ENCODE measurements around the gene GIT1. TPM values are rescaled to one million over a fixed set of nuclear protein-coding genes. Genes with fewer than 3 reads are reported as not detected.

GIT1 gene
- total RNA-seq, 4 donors from 2014 or later: 28.7 to 50.4 (median 39.9) TPM

DNA sequence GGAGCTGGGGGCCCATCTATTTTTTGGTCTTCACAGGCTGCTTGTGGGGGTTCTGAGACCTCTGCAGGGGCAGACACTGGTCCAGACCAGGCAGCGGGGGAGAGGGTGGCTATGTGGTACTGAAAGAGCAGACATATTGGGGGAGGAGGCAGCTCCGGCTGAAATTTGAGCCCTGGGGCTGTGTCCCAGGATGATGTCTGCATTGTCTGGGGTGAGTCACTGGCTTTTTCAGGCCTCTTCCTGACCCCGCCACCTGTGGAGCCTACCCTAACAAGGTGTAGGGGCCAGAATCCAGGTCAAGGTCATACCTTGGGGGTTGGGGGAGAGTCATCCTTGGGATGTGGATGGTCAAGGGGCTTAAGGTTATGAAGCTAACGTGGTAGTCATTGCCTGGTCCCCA, 30.8 kb upstream of the GIT1 start:
- no peak overlapping the region for H3K4me3 ChIP-seq
- H3K27ac ChIP-seq (replicated peaks in 1 of 4): peak overlapping the region in 2 of 4 donors; percentile 88 to 90
- H3K9me3 ChIP-seq: no peaks in the 10 kb centered on the region
- WGBS: 89% methylated on average over 1 of the region's 4 CpGs
- intact Hi-C loops (cut with DNase I): loop anchor here (10.0 kb wide), 1 partner anchor 305 kb away; no protein-coding TSS in a partner anchor
- no peaks in the 10 kb centered on the region for H3K36me3 ChIP-seq
- TF ChIP-seq POLR2AphosphoS5 (IDR thresholded peaks at IDR 0.05): no peak
- no peak for TF ChIP-seq EP300 (IDR thresholded peaks at IDR 0.05)
- TF ChIP-seq, protein P1, sequence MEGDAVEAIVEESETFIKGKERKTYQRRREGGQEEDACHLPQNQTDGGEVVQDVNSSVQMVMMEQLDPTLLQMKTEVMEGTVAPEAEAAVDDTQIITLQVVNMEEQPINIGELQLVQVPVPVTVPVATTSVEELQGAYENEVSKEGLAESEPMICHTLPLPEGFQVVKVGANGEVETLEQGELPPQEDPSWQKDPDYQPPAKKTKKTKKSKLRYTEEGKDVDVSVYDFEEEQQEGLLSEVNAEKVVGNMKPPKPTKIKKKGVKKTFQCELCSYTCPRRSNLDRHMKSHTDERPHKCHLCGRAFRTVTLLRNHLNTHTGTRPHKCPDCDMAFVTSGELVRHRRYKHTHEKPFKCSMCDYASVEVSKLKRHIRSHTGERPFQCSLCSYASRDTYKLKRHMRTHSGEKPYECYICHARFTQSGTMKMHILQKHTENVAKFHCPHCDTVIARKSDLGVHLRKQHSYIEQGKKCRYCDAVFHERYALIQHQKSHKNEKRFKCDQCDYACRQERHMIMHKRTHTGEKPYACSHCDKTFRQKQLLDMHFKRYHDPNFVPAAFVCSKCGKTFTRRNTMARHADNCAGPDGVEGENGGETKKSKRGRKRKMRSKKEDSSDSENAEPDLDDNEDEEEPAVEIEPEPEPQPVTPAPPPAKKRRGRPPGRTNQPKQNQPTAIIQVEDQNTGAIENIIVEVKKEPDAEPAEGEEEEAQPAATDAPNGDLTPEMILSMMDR (IDR thresholded peaks at IDR 0.05): no peak
- TF ChIP-seq POLR2A (IDR thresholded peaks at IDR 0.05; ENCODE audit: low read depth): no peak
- no peak for DNase-seq (ENCODE audit: extremely low spot score)
- peaks cover 77 to 83% (median 80%) of the 10 kb centered on the region in 4 donors for H3K4me1 ChIP-seq
- peaks cover 0 to 6% (median 0%) of the 10 kb centered on the region in 4 donors for H3K27me3 ChIP-seq

- Histone ChIP-seq H3K27ac (replicated peaks in 1 of 4) (peak overlapping the region in 3 of 4 donors; percentile 9 to 90 (median 15)), H3K27me3 (peaks cover 0 to 6% (median 0%) of the 10 kb centered on the region in 4 donors), H3K4me1 (peaks cover 84 to 93% (median 90%) of the 10 kb centered on the region in 4 donors), H3K4me3 (no peak overlapping the region), H3K9me3 (no peaks in the 10 kb centered on the region), H3K36me3 (no peaks in the 10 kb centered on the region)
- intact Hi-C loops (cut with DNase I): loop anchor here (5.0 to 10.0 kb wide), 2 partner anchors 37 to 156 kb away; no protein-coding TSS in a partner anchor
- no peak for DNase-seq (ENCODE audit: extremely low spot score)
- TF ChIP-seq EP300 (IDR thresholded peaks at IDR 0.05) (no peak), POLR2AphosphoS5 (IDR thresholded peaks at IDR 0.05) (peak; percentile 11 to 27), POLR2A (IDR thresholded peaks at IDR 0.05; ENCODE audit: low read depth) (no peak)
- TF ChIP-seq, protein P1 (IDR thresholded peaks at IDR 0.05): peak; percentile 22 to 36 (median 28)
Measured at GRCh38 chr17:29619251-29619650, 29.8 kb upstream of the GIT1 start.

DNA sequence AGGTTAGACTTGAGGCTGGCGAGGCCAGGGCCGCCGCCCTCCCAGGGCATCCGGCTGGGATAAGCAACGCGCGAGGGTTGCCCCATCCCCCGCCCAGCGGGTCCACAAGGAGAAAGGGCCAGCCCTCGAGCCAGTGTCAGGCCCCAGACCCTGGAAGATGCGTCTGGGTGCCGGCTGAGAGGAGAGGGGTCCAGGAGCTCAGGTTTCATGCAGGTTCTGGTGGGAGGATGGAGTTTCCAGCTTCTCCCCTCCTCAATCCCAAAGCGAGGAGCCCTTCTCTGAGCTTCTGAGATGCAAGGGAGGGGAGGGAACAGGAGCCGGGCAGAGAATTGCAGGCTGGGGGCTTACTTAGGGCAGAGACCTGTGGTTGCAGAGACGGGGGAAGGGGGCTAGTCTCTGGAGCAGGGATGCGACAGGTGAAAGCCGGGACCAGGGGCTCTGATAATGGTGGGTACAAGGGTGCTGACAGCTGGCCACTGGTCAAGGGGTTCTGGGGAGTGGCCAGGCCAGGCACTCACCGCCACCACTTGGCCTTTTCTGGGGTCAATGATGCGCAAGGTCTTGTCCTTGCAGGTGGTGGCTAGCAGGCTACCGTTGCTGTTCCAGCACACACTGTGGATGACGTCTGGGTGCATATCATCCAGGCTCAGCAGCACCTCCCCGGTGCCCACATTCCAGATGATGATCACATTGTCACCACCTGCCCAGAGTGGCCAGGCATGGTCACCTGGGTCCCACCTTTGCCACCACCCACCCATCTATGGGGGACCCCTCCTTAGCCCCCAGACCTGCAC, 29.0 kb upstream of the GIT1 start:
- H3K4me1 ChIP-seq: peaks cover 92 to 100% (median 98%) of the 10 kb centered on the region in 4 donors
- H3K36me3 ChIP-seq: no peaks in the 10 kb centered on the region
- H3K27ac ChIP-seq (replicated peaks in 1 of 4): peak overlapping the region in 3 of 4 donors; percentile 54 to 90 (median 64)
- TF ChIP-seq, protein P1 (IDR thresholded peaks at IDR 0.05): peak in 1 of 3 experiments; percentile 8
- no peak for TF ChIP-seq POLR2A (IDR thresholded peaks at IDR 0.05; ENCODE audit: low read depth)
- DNase-seq (ENCODE audit: extremely low spot score): no peak
- H3K27me3 ChIP-seq: peaks cover 0 to 6% (median 0%) of the 10 kb centered on the region in 4 donors
- H3K9me3 ChIP-seq: no peaks in the 10 kb centered on the region
- 56% methylated on average over 17 of the region's 22 CpGs for WGBS
- intact Hi-C loops (cut with DNase I): loop anchor here (5.0 to 10.0 kb wide), 2 partner anchors 36 to 156 kb away; no protein-coding TSS in a partner anchor
- H3K4me3 ChIP-seq: peak overlapping the region; percentile 38 to 55 (median 47)

- WGBS: 13% methylated on average over 22 of the region's 68 CpGs
- H3K4me3 ChIP-seq: peak overlapping the region; percentile 38 to 55 (median 47)
- H3K27ac ChIP-seq (replicated peaks in 1 of 4): peak overlapping the region; percentile 35 to 64 (median 55)
- no peaks in the 10 kb centered on the region for H3K36me3 ChIP-seq
- H3K9me3 ChIP-seq: no peaks in the 10 kb centered on the region
- intact Hi-C loops (cut with DNase I): loop anchor here (5.0 to 10.0 kb wide), 2 partner anchors 35 to 157 kb away; no protein-coding TSS in a partner anchor
- no peak for TF ChIP-seq POLR2A (IDR thresholded peaks at IDR 0.05; ENCODE audit: low read depth)
- TF ChIP-seq, protein P1 (IDR thresholded peaks at IDR 0.05): peak; percentile 50 to 77 (median 63)
- TF ChIP-seq POLR2AphosphoS5 (IDR thresholded peaks at IDR 0.05): peak in 1 of 2 donors; percentile 51
- TF ChIP-seq EP300 (IDR thresholded peaks at IDR 0.05): no peak
- H3K27me3 ChIP-seq: peaks cover 0 to 6% (median 0%) of the 10 kb centered on the region in 4 donors
- H3K4me1 ChIP-seq: peaks cover 95 to 100% (median 98%) of the 10 kb centered on the region in 4 donors
- DNase-seq (ENCODE audit: extremely low spot score): no peak
Measured at GRCh38 chr17:29617481-29618271, 28.2 kb upstream of the GIT1 start.

Measured in esophagus muscularis mucosa (tissue), 4 donors.